ENCODE data around the gene VPS8.

VPS8 gene

GRCh38 chr3:184811999-184812661 lies at the start of gene VPS8:
TSS of gene VPS8 (plus strand) at chr3:184812166. CDS start at chr3:184824633, 12,467 bp downstream.
- DNase-seq: peak; percentile 45 to 97 (median 90)

GRCh38 chr3:184764191-184764590 lies 47.8 kb upstream of the VPS8 start:
- no peak for DNase-seq

DNA sequence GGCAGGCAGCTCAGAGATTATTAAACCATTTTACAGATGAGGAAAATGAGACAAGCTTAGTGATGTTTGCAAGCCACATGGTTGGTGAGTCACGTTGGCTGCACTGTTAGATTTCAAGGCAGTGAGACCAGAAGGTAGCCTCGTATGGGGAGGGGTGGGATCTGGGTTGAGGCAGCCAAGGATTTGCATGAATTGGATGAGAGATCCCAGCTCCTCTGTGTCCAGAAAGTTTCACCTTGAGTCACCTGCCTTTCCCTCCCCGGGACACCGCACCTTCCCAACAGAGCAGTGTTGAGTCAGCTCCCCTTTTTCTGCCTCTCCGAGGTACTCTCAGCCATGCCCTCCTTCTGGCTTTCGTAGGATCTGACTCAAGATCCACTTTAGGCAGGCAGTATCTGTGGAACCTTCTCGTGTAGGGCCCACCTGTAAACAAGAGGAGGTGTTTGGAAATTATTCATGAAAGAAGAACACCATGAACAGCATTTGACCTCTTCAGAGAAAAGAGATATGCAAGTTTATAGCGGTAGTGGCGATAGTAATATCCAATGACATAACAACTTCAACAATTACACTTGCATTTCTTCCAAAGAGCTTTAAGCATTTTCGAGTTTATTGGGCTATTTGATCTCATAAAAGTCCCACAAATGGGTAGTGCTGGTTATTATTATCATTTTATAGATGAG lies 46.8 kb upstream of the VPS8 start:
- no peak for DNase-seq

GRCh38 chr3:184765730-184766074 lies 46.3 kb upstream of the VPS8 start:
- peak in 2 of 56 donors; percentile 4 to 12 for DNase-seq

DNA sequence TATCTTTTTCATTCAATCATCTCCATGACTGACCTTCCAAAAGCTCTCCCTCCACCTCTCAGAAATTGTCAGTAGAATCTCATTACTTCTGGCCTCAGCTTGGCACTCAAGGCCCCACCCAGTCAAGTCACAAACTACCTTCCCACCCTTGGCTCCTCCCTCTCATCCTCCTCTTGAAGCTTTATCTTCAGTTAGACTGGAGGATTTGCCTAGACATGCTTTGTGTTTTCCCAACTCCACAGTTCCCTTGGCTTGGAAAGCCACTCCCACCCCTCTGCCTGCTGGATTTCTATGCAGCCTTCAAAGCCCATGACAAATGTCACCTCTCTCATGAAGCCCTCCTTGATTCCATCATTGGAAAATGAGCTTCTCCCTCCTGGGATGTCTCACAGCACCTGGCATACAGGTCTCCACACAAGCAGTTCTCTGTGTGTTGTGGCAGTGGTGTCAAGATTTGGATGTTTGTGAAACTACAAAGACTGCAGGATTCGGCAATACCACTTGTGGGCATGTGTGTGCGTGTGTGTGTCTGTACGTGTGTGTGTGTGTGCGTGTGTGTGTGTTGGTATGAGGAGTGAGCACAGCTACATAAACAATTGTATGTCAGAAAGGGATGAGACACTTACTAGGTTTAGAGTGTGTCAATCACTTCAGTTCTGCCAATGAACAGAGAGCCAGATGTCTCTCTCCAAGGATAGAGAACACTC lies 45.3 kb upstream of the VPS8 start:
- DNase-seq: no peak

GRCh38 chr3:184767377-184767776 lies 44.6 kb upstream of the VPS8 start:
- DNase-seq: no peak

GRCh38 chr3:184769382-184770170 lies 42.4 kb upstream of the VPS8 start:
- DNase-seq: no peak

- no peak for DNase-seq
Observed at GRCh38 chr3:184770541-184770940, 41.4 kb upstream of the VPS8 start.

DNA sequence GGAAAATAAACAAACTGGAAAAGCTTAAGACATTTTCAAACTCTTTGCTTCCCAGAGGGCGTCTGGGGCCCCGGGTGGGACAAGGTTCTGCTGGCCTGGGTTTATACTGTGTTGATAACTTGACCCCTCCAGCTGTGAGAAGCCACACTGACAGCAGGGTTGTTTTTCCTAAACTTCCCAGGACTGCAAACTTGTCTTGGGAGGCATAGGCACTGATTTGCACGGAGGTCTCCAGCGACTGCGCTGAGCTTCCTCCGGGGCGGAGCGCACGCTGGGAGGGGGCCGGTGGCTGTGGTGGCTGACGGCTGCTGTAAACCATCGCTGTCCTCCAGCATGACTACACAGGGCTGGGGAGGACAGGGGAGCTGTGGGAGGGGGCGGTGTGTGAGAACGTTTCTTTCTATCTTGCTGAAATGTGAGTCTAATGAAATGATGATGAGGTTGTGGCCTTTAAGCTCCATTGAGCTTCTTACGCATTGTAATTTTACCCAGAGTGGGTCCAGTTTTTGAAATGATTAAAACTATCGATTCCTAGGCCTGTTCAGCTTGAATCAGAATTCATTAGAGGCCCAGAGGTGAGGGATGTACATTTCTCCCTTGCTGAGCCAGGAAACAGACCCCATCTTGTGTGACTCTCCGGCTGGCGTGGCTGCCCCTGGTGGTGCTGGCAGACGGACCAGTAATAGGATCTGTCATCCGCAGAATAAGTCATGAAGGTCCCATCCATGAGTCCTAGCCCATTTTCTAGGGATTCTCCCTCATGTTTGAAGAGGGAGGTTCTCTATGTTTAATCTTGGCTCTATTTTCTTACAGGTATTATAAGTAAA lies 40.5 kb upstream of the VPS8 start:
- no peak for DNase-seq

DNA sequence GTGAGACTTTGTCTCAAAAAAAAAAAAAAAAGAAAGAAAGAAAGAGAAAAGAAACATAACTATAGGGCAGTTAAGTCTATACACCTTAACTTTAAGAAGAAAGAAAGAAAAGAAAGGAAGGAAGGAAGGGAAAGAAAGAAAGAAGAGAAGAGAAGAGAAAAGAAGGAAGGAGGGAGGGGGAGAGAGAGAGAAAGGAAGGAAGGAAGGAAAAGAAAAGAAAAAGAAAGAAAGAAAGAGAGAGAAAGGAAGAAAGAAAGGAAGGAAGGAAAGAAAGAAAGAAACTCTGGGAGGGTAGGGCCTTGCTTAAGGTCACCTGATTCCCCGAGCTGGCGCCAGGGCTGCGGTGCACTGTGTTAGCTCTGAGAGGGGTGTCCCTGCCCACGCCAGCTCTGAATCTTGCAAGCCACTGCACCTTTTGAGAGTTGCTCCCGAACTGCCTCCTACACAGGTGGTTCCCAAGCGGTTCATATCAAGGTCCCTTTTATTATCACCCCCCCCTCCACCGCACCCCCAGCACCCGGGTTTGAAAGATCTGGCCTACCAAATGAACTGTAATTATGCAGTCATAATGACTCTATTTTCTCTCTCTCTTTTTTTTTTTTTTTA lies 39.2 kb upstream of the VPS8 start:
- DNase-seq: peak in 22 of 56 donors; percentile 8 to 72 (median 32)

- peak in 3 of 56 donors; percentile 20 to 38 (median 26) for DNase-seq
Observed at GRCh38 chr3:184773283-184774186, 38.4 kb upstream of the VPS8 start.

- no peak for DNase-seq
Observed at GRCh38 chr3:184776916-184777315, 35.0 kb upstream of the VPS8 start.

- DNase-seq: peak in 55 of 56 donors; percentile 19 to 96 (median 73)
Observed at GRCh38 chr3:184777566-184778356, 34.2 kb upstream of the VPS8 start.

DNA sequence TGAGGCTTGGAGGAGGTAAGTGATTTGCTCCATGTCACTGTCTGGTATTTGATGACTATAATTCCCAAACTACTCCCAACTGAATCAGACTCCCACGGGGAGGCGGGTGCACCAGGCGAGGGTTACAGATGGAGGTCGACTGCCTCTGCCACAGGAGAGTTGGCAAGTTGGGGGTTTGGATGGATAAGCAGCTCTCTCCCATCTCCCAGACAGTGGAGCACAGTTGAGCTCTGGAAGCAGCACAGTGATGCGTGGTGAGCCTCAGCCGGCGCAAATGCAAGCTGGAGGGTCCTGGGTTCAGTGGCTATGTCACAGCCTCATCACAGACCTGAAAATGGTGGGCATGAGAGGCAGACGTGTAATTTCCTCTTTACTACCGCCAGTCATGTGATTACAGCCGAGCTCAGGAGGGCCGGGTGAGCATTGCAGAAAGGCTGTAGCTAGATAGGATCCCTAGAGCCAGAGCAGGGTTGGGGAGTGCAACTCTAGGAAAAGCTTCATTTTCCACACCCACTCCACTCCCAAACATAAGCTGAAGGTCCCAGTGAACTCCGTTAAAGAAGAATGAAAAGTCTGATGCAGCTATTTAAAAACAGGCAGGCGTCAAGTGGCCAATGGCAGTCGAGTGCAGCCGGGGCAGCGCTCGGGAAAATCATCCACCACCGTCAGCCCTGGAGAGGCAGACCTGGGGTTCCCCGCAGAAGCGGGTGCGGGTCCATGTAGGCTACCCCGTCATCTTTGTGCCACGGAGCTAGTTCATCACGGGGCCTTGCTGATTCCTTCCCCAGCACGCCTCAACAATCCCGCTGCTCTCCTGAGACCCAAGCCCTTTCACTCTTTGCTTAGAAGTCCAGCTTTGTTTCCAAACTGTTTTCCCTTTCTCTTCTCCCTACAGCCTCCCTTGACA lies 33.3 kb upstream of the VPS8 start:
- no peak for DNase-seq

DNA sequence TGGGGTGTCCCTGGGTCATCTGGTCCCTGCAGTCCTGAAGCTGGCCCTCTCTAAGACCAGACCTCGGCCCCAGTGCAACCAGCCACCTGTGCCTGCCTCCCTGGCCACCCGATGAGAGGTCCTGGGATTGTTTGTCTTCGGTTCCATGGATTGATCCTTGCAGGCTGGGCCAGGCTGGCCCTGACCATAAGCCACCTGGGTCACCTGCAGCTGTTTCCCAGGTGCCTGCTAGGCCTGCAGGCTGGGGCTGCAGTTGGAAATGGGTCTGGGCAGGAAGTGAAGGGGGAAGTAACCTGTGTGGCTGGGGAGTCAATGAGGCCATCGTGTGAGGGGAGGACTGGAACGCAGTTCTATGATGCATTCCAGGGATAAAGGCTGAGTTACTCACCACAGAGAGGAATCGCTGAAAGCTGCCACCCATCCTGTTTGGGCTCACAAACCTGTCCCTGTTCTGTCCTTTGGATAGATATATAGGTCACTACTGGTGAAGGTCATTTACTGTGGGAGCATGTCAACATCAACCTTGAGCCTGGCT lies 30.9 kb upstream of the VPS8 start:
- no peak for DNase-seq

DNA sequence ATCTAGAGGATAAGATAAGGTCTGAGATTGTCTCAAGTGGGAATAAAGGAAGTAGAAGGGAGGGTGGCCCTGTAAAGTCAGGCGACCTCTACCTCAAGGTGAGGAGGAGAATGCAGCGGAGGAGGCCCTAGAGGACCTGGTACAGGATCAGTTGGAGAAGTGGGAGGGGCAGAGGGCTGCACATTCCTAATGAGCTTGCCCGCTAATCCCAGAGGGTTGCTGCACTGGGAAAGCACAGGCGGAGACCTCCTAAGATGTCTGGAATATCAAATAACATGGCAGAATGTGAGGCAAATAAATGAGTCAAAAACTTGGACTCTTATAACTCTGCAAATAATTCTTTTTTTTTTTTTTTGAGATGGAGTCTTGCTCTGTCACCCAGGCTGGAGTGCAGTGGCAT lies 30.2 kb upstream of the VPS8 start:
- DNase-seq: no peak

GRCh38 chr3:184783319-184783718 lies 28.6 kb upstream of the VPS8 start:
- DNase-seq: no peak

All from nucleus accumbens (tissue), 56 donors.